Mucosa of descending colon (tissue), 3 donors: ENCODE data around the gene DDB1. TPM values are rescaled to one million over a fixed set of nuclear protein-coding genes. Genes with fewer than 3 reads are reported as not detected.

ENCODE experiments used
- ATAC-seq: fragments of 200-7000 bp; cut with Tn5 transposase; one replicate; pipeline ENCODE4 v1.9.1; 2020; ENCODE audit warnings: mild to moderate bottlenecking, moderate library complexity
- DNase-seq, 3 donors: peaks; one replicate each; pipeline ENCODE4 v3.0.0-alpha.2; 2020
- H3K36me3 ChIP-seq: fragments of 200-600 bp; one replicate; pipeline ENCODE4 v1.8.0; 2021; ENCODE audit warnings: low read depth, mild to moderate bottlenecking
- H3K4me1 ChIP-seq: fragments of 200-600 bp; one replicate; pipeline ENCODE4 v1.8.0; 2021; ENCODE audit warnings: low read depth, mild to moderate bottlenecking
- H3K4me3 ChIP-seq: fragments of 200-600 bp; one replicate; pipeline ENCODE4 v1.8.0; 2021; ENCODE audit warnings: mild to moderate bottlenecking
- H3K9me3 ChIP-seq: fragments of 200-600 bp; one replicate; pipeline ENCODE4 v1.8.0; 2021; ENCODE audit warnings: mild to moderate bottlenecking
- CTCF ChIP-seq: fragments of 200-600 bp; IDR thresholded peaks from one replicate; pipeline ENCODE4 v1.8.0; 2022; ENCODE audit warnings: antibody characterized with exemption, mild to moderate bottlenecking
- intact Hi-C, 2 donors: fragments of 100-400 bp; cut with DNase I in 1 of 2; cut with micrococcal nuclease in 1 of 2; formaldehyde crosslinking; loops; one replicate each; pipeline versions ENCODE4 v1.11.0 to v1.11.1; 2022; cut with DNase I, micrococcal nuclease
- total RNA-seq, 3 donors: library from RNA; stranded (reverse); fragmentation: NEBNext Ultra II Directional in 2 of 3; extraction: Animal tissue kit (Norgen Biotek cat#: 25700) in 2 of 3; gene quantifications; one replicate each; pipeline versions ENCODE4 v1.2.1 to v1.2.4, GENCODE V29; 2021 to 2023
- donor health status: DM: no; HTN: no; CAD: no; lungs with moderate emphysema.
- donor health status: DM: no; HTN: no; CAD: no.
- donor health status: DM: no; HTN: yes; CAD: no.

The DDB1 gene
- total RNA-seq, 3 donors from 2014 or later: 121 to 152 (median 140) TPM

GRCh38 chr11:61327669-61328071 lies 5.2 kb downstream of the DDB1 start:
- DNase-seq (no peak), ATAC-seq (no peak)
- no peak for TF ChIP-seq CTCF
- Histone ChIP-seq H3K4me1 (peaks cover 14% of the 10 kb centered on the region), H3K36me3 (no peaks in the 10 kb centered on the region), H3K9me3 (no peaks in the 10 kb centered on the region), H3K4me3 (no peak overlapping the region)
- intact Hi-C loops: no loop called here

- intact Hi-C loops: no loop called here
- ATAC-seq: no peak
- Histone ChIP-seq H3K4me3 (no peak overlapping the region), H3K9me3 (no peaks in the 10 kb centered on the region), H3K4me1 (peaks cover 1% of the 10 kb centered on the region), H3K36me3 (no peaks in the 10 kb centered on the region)
- no peak for TF ChIP-seq CTCF
- no peak for DNase-seq
These were observed 7.1 kb downstream of the DDB1 start for GRCh38 chr11:61325649-61326414.

GRCh38 chr11:61315260-61315659 lies 17.6 kb downstream of the DDB1 start:
- no peak for ATAC-seq

GRCh38 chr11:61310749-61311148 lies 22.2 kb downstream of the DDB1 start:
- Histone ChIP-seq H3K36me3 (peaks cover 31% of the 10 kb centered on the region), H3K4me1 (no peaks in the 10 kb centered on the region), H3K4me3 (no peak overlapping the region), H3K9me3 (no peaks in the 10 kb centered on the region)
- ATAC-seq: no peak
- intact Hi-C loops: no loop called here
- DNase-seq: no peak
- no peak for TF ChIP-seq CTCF

More at GRCh38 chr11:61315260-61315659, 17.6 kb downstream of the DDB1 start:
- no peak for DNase-seq
- Histone ChIP-seq H3K9me3 (no peaks in the 10 kb centered on the region), H3K4me3 (no peak overlapping the region), H3K36me3 (peaks cover 25% of the 10 kb centered on the region), H3K4me1 (no peaks in the 10 kb centered on the region)
- intact Hi-C loops: no loop called here
- TF ChIP-seq CTCF: no peak

GRCh38 chr11:61309739-61310138 lies 23.2 kb downstream of the DDB1 start:
- TF ChIP-seq CTCF: no peak
- DNase-seq (no peak), ATAC-seq (no peak)
- intact Hi-C loops: no loop called here
- no peak overlapping the region for H3K4me3 ChIP-seq
- peaks cover 31% of the 10 kb centered on the region for H3K36me3 ChIP-seq
- no peaks in the 10 kb centered on the region for H3K4me1 ChIP-seq
- no peaks in the 10 kb centered on the region for H3K9me3 ChIP-seq

- DNase-seq (no peak), ATAC-seq (no peak)
- Histone ChIP-seq H3K4me1 (no peaks in the 10 kb centered on the region), H3K9me3 (no peaks in the 10 kb centered on the region), H3K4me3 (no peak overlapping the region), H3K36me3 (peaks cover 30% of the 10 kb centered on the region)
- intact Hi-C loops: no loop called here
- no peak for TF ChIP-seq CTCF
These were observed 23.8 kb downstream of the DDB1 start for GRCh38 chr11:61309141-61309540.
